ENCODE data around the gene AIDA. TPM values are rescaled to one million over a fixed set of nuclear protein-coding genes. Genes with fewer than 3 reads are reported as not detected.
A peak's percentile ranks its signal among the peaks of the same experiment; 100 is the strongest.

AIDA gene
- total RNA-seq, 1 experiment from 2014 or later, result 92.8 TPM

DNA sequence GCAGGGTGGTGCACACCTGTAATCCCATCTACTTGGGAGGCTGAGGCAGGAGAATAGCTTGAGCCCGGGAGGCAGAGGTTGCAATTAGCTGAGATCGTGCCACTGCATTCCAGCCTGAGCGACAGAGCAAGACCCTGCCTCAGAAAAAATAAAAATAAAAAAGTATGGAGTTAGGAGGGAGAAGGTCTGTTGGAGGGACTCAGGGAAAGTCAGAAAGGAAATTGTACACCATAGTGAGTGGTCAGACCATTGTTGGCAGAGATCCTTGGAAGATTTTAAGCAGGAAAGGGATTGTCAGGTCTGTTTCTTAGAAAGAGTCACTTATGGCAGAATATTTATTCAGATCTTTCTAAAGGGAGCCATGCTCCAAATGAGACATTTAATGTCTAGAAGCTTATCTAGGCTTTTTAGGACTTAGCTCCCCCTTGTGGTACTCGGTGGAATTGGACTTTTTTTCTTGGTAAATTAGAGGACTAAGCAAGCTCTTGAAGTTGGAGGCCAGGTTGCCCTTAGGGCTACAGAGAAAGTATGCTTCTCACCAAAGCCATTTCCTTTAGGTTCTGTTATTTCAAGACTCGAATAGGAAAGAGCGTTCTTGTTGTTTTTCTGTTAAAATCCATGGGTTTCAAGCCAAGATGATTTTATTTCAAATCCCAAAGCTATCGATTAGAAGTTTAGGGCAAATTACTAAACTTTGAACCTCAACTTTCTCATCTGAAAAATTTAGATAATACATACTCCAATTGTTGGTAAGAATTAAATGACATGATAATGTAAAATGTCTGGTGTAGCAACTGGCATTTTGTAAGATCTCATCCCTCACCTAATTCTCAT lies 77.9 kb downstream of the AIDA start:
- Histone ChIP-seq H4K20me1 (ENCODE audit: control insufficient read depth, insufficient read depth, insufficient read length) (no peaks in the 10 kb centered on the region), H3K4me2 (ENCODE audit: insufficient read depth, insufficient read length, low read length) (no peak overlapping the region), H3K9me3 (ENCODE audit: control insufficient read depth, low read depth, low read length) (no peaks in the 10 kb centered on the region), H3K18ac (ENCODE audit: insufficient read length, low read depth, low read length) (no peak overlapping the region), H3K27ac (ENCODE audit: insufficient read length, low read depth, low read length) (no peak overlapping the region), H3K23ac (ENCODE audit: insufficient read length, low read depth, low read length) (no peak overlapping the region), H4K91ac (ENCODE audit: insufficient read length, low read depth, low read length) (no peak overlapping the region), H4K8ac (replicated peaks; ENCODE audit: insufficient read length, low read depth, low read length) (no peak overlapping the region), H2AK5ac (ENCODE audit: insufficient read length, low read length) (no peak overlapping the region), H3K9ac (ENCODE audit: extremely low read depth, insufficient read length, low read length) (no peak overlapping the region), H3K23me2 (ENCODE audit: insufficient read length, low read depth, low read length, poor library complexity, severe bottlenecking) (no peaks in the 10 kb centered on the region), H3K4me1 (ENCODE audit: insufficient read depth, low read length) (no peaks in the 10 kb centered on the region), H2BK12ac (ENCODE audit: insufficient read length, low read depth, low read length) (no peak overlapping the region), H4K5ac (ENCODE audit: insufficient read length, low read depth, low read length) (no peak overlapping the region), H3K56ac (ENCODE audit: insufficient read length, low read depth, low read length) (no peak overlapping the region), H3K4ac (ENCODE audit: low read depth, low read length) (no peak overlapping the region), H3K14ac (ENCODE audit: insufficient read depth, low read length) (no peak overlapping the region), H2AFZ (ENCODE audit: low read length) (no peak overlapping the region), H2BK5ac (ENCODE audit: insufficient read length, low read length) (no peak overlapping the region), H2BK15ac (ENCODE audit: low read depth, low read length) (no peak overlapping the region), H3K79me1 (ENCODE audit: insufficient read depth, low read depth, low read length, poor library complexity, severe bottlenecking) (peaks cover 2% of the 10 kb centered on the region), H3T11ph (ENCODE audit: low read length) (no peak overlapping the region), H2BK120ac (ENCODE audit: low read depth, low read length, poor library complexity, severe bottlenecking) (no peak overlapping the region), H3K27me3 (ENCODE audit: insufficient read depth, low read length) (no peaks in the 10 kb centered on the region), H3K79me2 (ENCODE audit: insufficient read depth, low read length) (no peaks in the 10 kb centered on the region), H2BK20ac (ENCODE audit: low read depth, low read length, poor library complexity, severe bottlenecking) (no peak overlapping the region)
- TF ChIP-seq, protein P1, sequence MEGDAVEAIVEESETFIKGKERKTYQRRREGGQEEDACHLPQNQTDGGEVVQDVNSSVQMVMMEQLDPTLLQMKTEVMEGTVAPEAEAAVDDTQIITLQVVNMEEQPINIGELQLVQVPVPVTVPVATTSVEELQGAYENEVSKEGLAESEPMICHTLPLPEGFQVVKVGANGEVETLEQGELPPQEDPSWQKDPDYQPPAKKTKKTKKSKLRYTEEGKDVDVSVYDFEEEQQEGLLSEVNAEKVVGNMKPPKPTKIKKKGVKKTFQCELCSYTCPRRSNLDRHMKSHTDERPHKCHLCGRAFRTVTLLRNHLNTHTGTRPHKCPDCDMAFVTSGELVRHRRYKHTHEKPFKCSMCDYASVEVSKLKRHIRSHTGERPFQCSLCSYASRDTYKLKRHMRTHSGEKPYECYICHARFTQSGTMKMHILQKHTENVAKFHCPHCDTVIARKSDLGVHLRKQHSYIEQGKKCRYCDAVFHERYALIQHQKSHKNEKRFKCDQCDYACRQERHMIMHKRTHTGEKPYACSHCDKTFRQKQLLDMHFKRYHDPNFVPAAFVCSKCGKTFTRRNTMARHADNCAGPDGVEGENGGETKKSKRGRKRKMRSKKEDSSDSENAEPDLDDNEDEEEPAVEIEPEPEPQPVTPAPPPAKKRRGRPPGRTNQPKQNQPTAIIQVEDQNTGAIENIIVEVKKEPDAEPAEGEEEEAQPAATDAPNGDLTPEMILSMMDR (conservative IDR thresholded peaks at IDR 0.05), result peak; percentile 89
- Mint-ChIP-seq H3K27ac (no peak overlapping the region), H3K4me3 (no peak overlapping the region), H3K27me3 (ENCODE audit: low read depth) (no peaks in the 10 kb centered on the region), H3K9me3 (no peaks in the 10 kb centered on the region), H3K4me1 (no peaks in the 10 kb centered on the region), H3K36me3 (ENCODE audit: insufficient read depth in 1 of 3, low read depth in 3 of 3) (peaks cover 28 to 74% (median 73%) of the 10 kb centered on the region in 3 experiments; a peak in 6 of 7 replicates)
- DNase-seq, result peak; percentile 31
- no CpG with 5 or more reads among the region's 7 CpGs for WGBS (ENCODE audit: extremely low coverage, insufficient read length, low lambda C conversion rate)

Measured in H9 (cell line).